Measurements from ENCODE around the gene GLIS1. TPM values are rescaled to one million over a fixed set of nuclear protein-coding genes. Genes with fewer than 3 reads are reported as not detected.
A peak's percentile ranks its signal among the peaks of the same experiment; 100 is the strongest.

Gene GLIS1
- total RNA-seq, 1 donor from 2014 or later, result not detected

DNA sequence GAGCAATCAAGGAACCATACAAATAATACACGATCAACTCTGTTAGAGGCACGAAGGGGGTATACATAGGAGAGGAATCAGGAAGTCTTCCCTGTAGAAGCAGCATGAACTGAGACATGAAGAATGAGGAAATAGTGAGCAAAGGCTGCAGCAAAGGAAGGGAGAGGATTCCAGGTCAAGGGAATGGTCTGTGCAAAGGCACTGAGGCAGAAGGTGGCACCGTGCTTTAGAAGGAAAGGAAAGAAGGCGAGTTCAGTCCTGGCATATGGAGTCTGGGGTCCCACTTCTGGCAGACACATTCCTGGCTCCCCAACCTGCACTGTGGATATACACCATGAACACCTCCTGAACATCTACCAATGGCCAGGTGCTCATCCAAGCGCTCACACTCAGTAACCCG, 56.1 kb downstream of the GLIS1 start:
- Mint-ChIP-seq H3K27ac (ENCODE audit: unreplicated experiment) (no peak overlapping the region), H3K36me3 (ENCODE audit: low read depth, unreplicated experiment) (peaks cover 4% of the 10 kb centered on the region), H3K4me3 (ENCODE audit: unreplicated experiment) (no peak overlapping the region), H3K4me1 (ENCODE audit: unreplicated experiment) (peaks cover 38% of the 10 kb centered on the region), H3K9me3 (ENCODE audit: unreplicated experiment) (no peaks in the 10 kb centered on the region), H3K27me3 (ENCODE audit: unreplicated experiment) (peaks cover 13% of the 10 kb centered on the region)
- no peak for DNase-seq (ENCODE audit: low spot score)
- TF ChIP-seq CTCF (IDR thresholded peaks at IDR 0.05; ENCODE audit: unreplicated experiment), result no peak

DNA sequence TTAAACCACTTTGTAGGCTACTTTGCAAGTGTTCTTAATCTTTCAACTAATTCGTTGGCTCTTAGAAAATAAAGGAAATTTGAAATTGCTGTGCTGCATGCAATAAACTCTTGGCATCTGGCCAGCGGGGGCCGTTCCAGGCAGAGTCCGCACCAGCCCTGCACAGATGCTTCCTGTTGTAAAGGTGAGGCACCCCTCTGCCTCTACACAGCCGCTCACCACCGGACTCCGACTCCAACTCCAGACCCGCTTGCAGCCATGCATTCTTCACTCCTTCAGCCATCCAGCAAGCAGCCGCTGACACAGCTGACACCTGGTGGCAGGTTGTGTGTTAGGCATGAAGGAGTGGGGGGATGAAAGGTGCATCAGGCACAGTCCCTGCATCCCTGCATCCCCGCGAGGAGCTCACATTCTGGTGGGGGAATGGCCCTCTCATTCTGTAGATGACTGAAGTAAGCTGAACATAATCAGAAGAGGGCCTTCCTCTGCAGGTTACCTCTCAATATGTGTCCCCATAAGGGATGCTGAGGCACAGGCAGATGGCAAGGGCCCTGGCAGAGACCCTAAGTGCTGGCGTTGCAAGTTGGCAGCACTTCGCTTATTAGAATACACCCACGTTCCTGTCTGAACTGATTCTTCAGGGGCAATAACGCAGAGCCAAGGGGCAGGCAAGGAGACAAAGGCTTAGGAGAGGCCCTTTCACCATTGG, 56.8 kb downstream of the GLIS1 start:
- H3K27me3 Mint-ChIP-seq (ENCODE audit: unreplicated experiment), result peaks cover 11% of the 10 kb centered on the region
- H3K36me3 Mint-ChIP-seq (ENCODE audit: low read depth, unreplicated experiment), result peaks cover 4% of the 10 kb centered on the region
- DNase-seq (ENCODE audit: low spot score), result peak; percentile 60
- no peak overlapping the region for H3K27ac Mint-ChIP-seq (ENCODE audit: unreplicated experiment)
- H3K4me3 Mint-ChIP-seq (ENCODE audit: unreplicated experiment), result no peak overlapping the region
- peak; percentile 45 for TF ChIP-seq CTCF (IDR thresholded peaks at IDR 0.05; ENCODE audit: unreplicated experiment)
- H3K4me1 Mint-ChIP-seq (ENCODE audit: unreplicated experiment), result peaks cover 38% of the 10 kb centered on the region
- H3K9me3 Mint-ChIP-seq (ENCODE audit: unreplicated experiment), result no peaks in the 10 kb centered on the region

DNA sequence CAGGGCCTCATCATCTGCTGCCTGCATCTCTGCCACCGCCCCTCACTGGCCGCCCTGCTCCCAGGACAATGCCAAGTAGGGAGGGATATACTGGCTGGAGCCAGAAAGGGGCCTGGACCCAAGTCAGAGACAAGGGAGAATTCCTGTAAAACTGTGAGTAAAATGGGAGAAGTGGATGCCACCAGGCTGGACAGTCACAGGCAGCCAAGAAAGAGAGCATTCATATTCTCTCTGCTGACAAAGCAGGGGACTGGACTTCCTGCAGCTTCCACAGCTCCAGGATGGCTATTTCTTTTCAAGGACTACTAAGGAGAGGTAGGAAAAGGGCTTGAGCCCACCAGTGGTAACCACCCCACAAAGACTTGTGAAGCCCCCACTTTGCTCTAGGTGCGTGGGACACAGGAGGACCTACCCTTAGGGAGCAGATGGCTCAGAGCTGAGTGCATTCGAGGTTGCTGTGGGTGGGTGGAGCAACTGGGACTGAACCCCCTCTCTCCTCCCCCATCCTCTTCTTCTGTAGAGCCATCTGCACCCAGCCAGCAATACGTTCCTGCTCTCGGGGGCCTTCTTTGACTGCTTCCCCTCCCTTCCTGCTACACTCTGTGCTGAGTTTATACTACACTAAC, 57.5 kb downstream of the GLIS1 start:
- Mint-ChIP-seq H3K36me3 (ENCODE audit: low read depth, unreplicated experiment) (peaks cover 4% of the 10 kb centered on the region), H3K4me1 (ENCODE audit: unreplicated experiment) (peaks cover 33% of the 10 kb centered on the region), H3K27me3 (ENCODE audit: unreplicated experiment) (peaks cover 12% of the 10 kb centered on the region), H3K9me3 (ENCODE audit: unreplicated experiment) (no peaks in the 10 kb centered on the region), H3K27ac (ENCODE audit: unreplicated experiment) (no peak overlapping the region), H3K4me3 (ENCODE audit: unreplicated experiment) (no peak overlapping the region)
- no peak for TF ChIP-seq CTCF (IDR thresholded peaks at IDR 0.05; ENCODE audit: unreplicated experiment)
- no peak for DNase-seq (ENCODE audit: low spot score)

DNA sequence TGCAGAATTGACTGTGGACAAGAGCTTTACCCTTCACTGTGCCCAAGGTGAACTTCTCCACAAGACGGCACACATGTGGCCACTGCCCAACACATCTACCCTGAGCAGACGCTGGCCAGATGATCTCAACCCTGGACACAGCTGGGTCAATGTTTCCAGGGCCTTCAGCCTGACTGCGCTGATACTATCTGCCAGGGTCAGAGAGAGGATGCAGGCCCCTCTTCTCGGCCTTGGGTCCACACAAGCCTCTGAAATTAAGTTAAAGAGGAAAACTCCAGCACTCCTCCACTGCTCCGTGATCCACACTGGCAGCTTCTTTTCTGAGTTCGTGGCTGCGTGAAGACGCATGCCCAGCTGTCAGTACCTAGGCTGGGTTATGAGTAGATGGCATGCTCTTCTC, 58.1 kb downstream of the GLIS1 start:
- no peak overlapping the region for H3K4me3 Mint-ChIP-seq (ENCODE audit: unreplicated experiment)
- TF ChIP-seq CTCF (IDR thresholded peaks at IDR 0.05; ENCODE audit: unreplicated experiment), result no peak
- peaks cover 8% of the 10 kb centered on the region for H3K27me3 Mint-ChIP-seq (ENCODE audit: unreplicated experiment)
- no peak for DNase-seq (ENCODE audit: low spot score)
- peaks cover 27% of the 10 kb centered on the region for H3K4me1 Mint-ChIP-seq (ENCODE audit: unreplicated experiment)
- peaks cover 4% of the 10 kb centered on the region for H3K36me3 Mint-ChIP-seq (ENCODE audit: low read depth, unreplicated experiment)
- no peak overlapping the region for H3K27ac Mint-ChIP-seq (ENCODE audit: unreplicated experiment)
- H3K9me3 Mint-ChIP-seq (ENCODE audit: unreplicated experiment), result no peaks in the 10 kb centered on the region
